ENCODE results near the gene CTNNA2. TPM values are rescaled to one million over a fixed set of nuclear protein-coding genes. Genes with fewer than 3 reads are reported as not detected.

Gene CTNNA2
- polyA plus RNA-seq, 1 donor, result 0.52 TPM

DNA sequence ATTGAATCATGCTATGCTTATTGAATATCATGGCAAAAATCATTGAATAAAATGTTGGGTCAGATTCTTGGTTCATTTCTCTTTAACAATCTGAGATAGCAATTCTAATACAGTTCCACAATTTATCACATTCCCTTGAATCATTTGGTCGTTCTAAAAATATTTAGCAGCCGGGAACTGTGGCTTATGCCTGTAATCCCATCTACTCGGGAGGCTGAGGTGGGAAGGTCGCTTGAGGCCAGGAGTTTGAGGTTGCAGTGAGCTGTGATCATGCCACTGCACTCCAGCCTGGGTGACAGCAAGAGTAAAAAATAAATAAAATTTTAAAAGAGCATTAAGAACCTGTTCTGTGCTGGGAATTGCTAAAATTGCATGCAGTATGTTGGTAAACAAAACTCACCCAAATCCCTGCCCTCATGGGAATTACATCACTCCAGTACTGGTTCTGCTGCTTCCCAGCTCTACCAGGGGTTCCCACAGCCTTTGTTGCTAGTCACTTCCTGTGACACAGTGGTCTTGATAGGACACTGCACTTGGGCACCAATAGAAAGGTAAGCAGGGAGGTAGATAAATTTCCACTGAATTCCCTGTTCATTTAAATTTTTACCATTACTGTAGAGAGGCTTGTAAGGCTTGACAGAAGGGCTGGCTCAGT, 200.4 kb downstream of the CTNNA2 start:
- DNase-seq (ENCODE audit: low read depth), result no peak

- DNase-seq (ENCODE audit: low read depth), result no peak
These were observed 201.4 kb downstream of the CTNNA2 start for GRCh38 chr2:79714283-79714682.

DNA sequence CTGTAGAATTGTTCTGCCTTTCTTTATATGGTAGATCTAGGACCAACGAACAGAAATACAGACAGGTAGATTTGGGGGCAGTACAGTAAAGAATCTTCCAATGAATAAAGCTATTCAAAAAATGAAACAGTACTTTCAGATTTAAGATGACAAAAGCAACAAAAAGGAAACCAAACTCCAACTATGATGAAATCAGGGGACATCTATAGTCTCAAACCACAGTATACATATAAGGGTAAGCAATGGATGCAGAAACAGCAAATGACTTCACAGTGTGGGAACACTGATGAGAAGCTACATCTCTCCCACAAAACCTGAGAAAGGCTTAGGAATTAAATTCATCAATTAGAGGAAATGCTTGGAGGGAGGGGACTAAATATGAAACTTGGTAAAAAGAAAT, 202.5 kb downstream of the CTNNA2 start:
- no peak for DNase-seq (ENCODE audit: low read depth)

DNA sequence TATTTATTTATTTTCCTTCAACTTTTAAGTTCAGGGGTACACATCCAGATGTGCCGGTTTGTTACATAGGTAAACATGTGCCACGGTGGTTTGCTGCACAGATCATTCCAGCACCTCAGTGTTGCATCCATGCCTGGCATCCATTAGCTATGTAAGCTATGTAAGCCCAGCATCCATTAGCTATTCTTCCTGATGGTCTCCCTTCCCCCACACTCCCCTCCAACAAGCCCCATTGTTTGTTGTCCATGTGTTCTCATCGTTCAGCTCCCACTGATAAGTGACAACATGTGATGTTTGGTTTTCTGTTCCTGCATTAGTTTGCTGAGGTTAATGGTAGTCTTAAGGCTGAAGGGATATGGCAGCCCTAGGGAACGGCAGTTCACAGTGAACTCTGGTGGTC, 203.4 kb downstream of the CTNNA2 start:
- DNase-seq (ENCODE audit: low read depth), result no peak

DNA sequence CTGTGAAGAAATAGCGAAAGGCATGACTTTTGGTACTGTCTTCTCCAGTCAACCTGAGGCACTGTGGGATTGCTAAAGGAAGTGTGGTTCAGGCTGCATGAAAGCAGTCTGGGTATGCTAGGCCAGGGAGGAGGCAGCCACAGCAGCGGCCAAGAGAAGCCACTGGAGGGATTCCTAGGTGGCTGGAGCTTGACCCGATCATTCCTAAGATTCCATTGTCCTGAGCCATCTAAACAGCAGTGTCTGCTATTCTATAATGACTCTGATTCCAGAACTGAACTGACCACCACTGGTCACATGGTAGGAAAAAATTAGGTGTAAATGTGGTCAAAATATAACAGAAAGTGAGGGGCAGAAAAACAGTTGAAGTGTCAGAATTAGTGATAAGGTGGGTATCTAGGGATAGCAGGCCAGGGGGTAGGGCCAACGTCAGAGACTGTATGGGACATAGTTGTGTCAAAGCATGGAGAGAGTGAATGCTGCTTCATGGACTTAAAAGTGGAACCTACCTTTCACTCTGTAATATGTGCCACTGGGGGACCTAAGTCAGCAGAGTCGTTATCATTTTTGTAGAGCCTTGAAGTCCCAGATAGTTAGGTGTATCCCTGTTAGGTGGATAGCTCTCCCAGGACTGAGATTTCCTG, 204.6 kb downstream of the CTNNA2 start:
- DNase-seq (ENCODE audit: low read depth), result no peak

DNA sequence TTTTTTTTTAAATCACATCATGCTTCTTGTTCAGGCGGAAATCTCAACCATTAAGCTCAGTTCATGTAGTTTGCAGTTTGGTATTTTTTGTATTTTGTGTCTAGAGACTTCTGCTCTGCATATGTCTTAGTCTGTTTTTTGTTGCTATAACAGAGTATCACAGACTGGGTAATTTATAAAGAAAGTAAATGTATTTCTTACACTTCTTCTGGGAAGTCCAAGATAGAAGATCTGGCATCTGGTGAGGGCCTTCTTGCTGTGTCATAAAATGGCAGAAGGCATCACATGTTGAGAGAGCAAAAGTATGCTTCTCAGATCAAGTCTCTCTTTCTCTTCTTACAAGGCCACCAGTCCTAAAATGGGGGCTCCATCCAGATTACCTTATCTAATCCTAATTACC, 208.2 kb downstream of the CTNNA2 start:
- no peak for DNase-seq (ENCODE audit: low read depth)

- no peak for DNase-seq (ENCODE audit: low read depth)
These were observed 209.1 kb downstream of the CTNNA2 start for GRCh38 chr2:79721966-79722365.

DNA sequence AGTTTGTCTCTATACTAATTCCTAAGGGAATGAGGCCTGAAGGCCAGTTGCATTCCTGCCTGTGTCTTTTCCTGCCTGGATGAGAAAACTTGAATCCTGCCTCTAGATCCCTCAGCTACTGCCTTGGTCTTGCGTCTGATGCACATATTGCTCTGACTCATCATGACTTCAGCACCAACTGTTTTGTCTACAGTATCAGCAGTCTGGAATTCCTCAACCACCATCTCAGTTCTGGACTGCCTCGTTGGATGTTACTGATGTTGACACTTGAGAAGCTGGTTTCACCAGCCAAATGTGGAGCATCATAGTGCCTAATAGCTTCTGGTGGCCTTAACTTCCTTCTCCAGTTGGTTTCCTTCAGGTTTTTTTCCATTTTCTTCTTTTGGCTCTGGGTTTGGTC, 211.0 kb downstream of the CTNNA2 start:
- DNase-seq (ENCODE audit: low read depth), result no peak

DNA sequence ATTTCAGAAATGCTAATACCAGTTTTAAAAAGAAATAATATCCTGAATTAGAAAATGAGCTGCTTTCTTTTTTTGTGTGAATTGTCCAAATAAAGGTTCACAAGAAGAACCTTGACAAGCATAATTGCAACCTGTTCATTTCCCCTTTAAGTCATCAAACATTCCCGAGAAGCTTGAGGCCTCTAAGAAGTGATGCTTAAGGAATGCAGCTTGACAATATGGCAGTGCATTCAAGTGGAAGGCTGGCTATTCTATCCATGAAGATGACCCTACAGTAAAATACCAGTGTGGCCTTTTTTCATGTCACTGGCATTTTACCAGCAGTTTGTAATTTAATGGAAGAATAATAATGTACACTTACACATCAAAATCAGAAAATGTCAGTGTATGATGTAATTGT, 216.7 kb downstream of the CTNNA2 start:
- DNase-seq (ENCODE audit: low read depth), result no peak

DNA sequence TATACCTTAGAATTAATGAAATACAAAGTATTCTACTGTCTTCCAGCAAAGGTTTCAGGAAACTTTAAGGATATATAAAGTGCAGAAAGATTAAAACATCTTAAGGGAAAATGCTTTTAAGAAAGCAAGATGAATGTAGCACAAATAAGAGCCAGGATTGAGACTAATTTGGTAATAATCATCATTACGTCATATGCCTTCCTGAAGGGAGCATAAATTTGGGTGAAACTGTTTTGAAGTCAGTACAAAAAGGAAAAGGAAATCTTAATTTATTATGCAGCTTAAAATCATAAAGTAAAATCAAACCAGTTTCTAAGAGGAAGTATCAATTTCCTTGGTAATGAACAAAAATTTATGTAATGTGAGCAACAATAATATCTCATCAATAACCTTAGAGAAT, 221.7 kb downstream of the CTNNA2 start:
- no peak for DNase-seq (ENCODE audit: low read depth)

DNA sequence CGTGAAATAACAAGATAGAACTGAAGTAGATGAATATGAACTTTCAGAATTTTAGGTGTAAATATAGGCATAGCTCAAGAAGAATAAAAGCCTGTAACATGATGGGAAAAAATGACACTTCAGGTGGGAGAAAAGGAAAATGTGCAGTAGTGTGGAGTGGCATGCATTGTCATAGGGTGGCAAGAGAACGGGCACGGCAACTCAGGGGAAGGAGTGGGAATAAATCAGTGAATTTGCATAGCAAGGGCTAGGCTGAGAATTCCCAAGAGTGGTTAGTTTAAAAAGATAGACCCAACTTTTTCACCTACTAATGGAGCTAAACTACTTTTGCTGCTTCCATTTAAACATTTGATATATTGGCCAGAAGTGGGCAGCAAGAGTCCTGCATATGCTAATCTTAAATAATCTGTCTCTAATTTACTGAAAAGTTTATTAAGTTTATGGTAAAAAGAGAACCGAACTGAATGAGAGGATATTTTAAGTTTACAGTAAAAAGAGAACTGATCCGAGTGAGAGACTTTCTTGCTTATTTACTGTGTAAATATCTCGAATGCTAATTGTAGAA, 228.1 kb downstream of the CTNNA2 start:
- DNase-seq (ENCODE audit: low read depth), result no peak

- no peak for DNase-seq (ENCODE audit: low read depth)
These were observed 237.5 kb downstream of the CTNNA2 start for GRCh38 chr2:79750321-79750720.

- no peak for DNase-seq (ENCODE audit: low read depth)
These were observed 244.7 kb downstream of the CTNNA2 start for GRCh38 chr2:79757526-79757925.

DNA sequence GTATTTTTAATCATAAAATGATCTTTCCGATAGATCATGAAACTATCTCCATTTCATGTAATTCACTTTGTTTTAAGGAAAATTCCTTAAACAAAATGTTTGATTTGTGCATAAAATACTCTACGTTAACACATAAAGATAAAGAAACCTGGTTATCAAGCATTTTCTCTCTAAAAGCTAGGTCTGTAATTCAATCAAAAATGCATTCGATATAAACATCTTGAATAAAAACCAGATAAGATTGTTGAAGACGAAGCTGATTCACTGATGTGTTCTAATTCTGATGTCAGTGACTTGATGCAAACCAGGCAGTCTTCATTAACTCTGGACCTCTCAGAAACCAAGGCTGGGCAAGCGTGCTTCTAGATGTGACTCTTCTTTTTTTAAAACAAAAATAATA, 245.2 kb downstream of the CTNNA2 start:
- no peak for DNase-seq (ENCODE audit: low read depth)

DNA sequence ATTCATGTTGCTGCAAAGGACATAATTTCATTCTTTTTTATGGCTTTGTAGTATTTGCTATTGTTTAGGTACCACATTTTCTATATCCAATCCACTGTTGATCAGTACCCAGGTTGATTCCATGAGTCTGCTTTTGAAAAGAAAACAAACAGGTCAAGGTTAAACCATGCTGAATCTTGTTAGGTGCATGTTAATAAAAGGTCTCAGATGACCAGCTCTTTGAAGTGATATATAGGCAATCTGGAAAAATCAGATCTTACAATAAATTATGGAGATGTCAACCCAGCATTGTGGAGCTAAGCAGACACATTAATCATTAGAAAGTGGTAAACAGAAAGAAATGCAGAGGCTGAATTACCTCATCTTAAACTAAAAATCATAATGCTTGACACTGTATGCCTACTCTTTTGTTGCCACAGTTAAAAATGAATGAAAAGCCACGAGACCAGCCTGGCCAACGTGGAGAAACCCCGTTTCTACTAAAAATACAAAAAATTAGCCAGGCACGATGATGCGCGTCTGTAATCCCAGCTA, 246.0 kb downstream of the CTNNA2 start:
- DNase-seq (ENCODE audit: low read depth), result no peak

GRCh38 chr2:79770926-79771325, 258.1 kb downstream of the CTNNA2 start:
- no peak for DNase-seq (ENCODE audit: low read depth)

GRCh38 chr2:79771493-79771892, 258.6 kb downstream of the CTNNA2 start:
- DNase-seq (ENCODE audit: low read depth), result no peak

DNA sequence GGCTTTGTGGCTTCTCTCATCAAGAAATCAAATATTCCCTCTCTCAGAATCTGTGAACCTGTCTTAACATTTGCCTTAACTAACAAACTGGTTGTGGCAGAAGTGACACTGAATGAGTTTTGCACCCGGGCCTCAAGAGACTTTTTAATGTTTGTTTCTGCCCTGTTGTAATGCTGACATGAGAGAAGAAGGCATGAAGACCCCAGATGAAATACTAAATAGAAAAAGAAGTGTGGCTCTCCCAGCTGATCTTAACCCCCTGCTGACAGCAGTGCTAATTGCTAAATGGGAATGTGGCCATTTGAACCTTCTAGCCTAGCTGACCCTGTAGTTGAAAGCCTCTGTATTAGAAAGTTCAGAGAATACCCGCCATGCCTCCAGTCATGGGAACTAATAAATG, 261.2 kb downstream of the CTNNA2 start:
- DNase-seq (ENCODE audit: low read depth), result no peak

- DNase-seq (ENCODE audit: low read depth), result no peak
These were observed 263.6 kb downstream of the CTNNA2 start for GRCh38 chr2:79776461-79776860.

- DNase-seq (ENCODE audit: low read depth), result no peak
These were observed 267.9 kb downstream of the CTNNA2 start for GRCh38 chr2:79780781-79781180.

DNA sequence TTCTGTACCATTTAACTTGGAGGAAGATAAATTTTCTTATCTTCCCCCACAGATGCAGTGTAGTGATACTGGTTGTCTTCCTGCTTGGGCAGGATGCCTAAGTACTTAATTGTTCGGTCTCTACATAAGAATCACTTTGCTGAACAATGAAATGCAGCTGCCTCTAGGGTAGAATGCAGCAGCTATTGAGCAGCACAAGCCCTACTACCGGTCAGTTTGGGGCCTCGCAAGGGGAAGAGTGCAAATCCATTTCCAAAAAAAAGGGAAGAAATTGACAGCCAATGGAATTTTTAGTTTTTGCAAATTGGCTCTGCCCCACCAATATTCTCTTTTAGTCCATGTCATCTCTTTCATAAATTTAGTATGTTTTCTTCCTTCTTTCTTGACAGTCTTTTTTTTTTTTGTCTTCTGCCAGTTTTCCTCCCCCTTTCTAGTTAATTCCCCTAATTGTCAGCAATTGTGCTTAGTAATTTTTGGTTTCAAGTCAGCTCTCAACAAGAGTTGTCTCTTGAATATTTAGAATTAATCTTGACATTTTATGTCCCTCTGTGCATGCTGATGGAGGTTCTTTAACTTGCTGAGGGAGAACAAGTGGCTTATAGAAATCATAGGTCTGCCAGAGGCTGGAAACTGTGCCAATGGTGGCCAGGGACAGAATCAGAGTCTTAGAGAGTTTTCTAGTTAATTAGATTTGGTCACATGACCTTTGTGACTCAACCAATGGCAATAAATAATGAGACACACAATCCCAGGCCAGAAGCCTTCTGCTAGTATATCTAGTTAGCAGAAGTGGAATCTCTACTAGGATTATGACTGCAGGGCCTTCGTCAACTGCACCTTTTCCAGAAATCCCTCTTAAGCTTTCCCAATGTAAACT, 270.0 kb downstream of the CTNNA2 start:
- DNase-seq (ENCODE audit: low read depth), result no peak

GRCh38 chr2:79788952-79789651, 276.3 kb downstream of the CTNNA2 start:
- no peak for DNase-seq (ENCODE audit: low read depth)

Measured in forelimb muscle (tissue), 1 donor.